ENCODE results near the gene BANP.

The BANP gene

DNA sequence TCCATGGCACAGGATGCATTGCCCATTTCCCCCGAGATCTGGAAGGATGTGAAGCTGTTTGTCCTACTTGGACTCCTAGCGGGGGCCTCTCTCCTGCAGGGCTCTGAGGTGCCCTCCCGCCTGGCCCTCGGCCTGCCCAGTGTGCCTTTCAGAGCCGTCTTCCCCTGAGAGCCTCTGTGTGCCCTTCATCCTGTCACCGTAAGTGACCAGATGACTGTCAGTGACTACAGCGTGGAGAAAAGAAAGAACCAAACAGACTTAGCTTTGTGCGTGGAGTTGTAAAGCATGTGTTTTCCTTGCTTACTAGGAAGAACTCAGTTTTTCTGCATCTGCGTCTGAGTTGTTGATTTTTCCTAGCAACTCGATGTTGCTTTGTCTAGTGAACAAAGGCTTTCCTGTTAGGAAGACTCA, 56.1 kb downstream of the BANP start:
- Histone ChIP-seq H3K9me3 (ENCODE audit: control insufficient read depth, insufficient read depth, low read length) (no peaks in the 10 kb centered on the region), H3K27ac (ENCODE audit: low read length) (no peak overlapping the region), H3K36me3 (ENCODE audit: control insufficient read depth, insufficient read depth, low read length) (peaks cover 14% of the 10 kb centered on the region), H3K27me3 (ENCODE audit: control insufficient read depth, insufficient read depth, low read length) (no peaks in the 10 kb centered on the region), H3K4me1 (ENCODE audit: control insufficient read depth, insufficient read depth, low read length) (peaks cover 2% of the 10 kb centered on the region), H3K4me3 (ENCODE audit: low read length) (no peak overlapping the region)
- DNase-seq (ENCODE audit: low read depth, low spot score) = no peak
- WGBS (ENCODE audit: insufficient coverage, insufficient read length) = no CpG with 5 or more reads among the region's 10 CpGs

DNA sequence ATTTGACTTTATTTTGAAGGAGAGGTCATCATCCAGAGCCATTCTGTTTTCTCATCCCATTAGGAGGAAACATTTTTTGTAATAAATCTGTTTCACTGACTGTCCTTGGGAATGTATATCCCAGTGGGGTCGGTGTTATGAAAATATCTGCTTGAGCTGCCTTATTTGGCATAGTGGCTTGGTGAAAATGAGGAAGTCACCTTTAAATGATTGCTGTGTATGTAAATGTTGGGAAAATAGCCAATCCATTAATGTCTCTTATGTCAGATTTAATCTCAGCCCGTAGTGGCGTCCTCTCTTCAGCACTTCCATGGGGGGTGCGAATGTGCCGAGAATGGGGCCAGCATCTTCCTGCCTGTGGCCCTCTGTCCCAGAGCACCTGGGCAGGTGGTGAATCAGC, 57.6 kb downstream of the BANP start:
- peaks cover 14% of the 10 kb centered on the region for H3K36me3 ChIP-seq (ENCODE audit: control insufficient read depth, insufficient read depth, low read length)
- H3K4me3 ChIP-seq (ENCODE audit: low read length) = no peak overlapping the region
- no peak for DNase-seq (ENCODE audit: low read depth, low spot score)
- no CpG with 5 or more reads among the region's 5 CpGs for WGBS (ENCODE audit: insufficient coverage, insufficient read length)
- H3K4me1 ChIP-seq (ENCODE audit: control insufficient read depth, insufficient read depth, low read length) = peaks cover 2% of the 10 kb centered on the region
- H3K27ac ChIP-seq (ENCODE audit: low read length) = no peak overlapping the region
- no peaks in the 10 kb centered on the region for H3K9me3 ChIP-seq (ENCODE audit: control insufficient read depth, insufficient read depth, low read length)
- no peaks in the 10 kb centered on the region for H3K27me3 ChIP-seq (ENCODE audit: control insufficient read depth, insufficient read depth, low read length)

DNA sequence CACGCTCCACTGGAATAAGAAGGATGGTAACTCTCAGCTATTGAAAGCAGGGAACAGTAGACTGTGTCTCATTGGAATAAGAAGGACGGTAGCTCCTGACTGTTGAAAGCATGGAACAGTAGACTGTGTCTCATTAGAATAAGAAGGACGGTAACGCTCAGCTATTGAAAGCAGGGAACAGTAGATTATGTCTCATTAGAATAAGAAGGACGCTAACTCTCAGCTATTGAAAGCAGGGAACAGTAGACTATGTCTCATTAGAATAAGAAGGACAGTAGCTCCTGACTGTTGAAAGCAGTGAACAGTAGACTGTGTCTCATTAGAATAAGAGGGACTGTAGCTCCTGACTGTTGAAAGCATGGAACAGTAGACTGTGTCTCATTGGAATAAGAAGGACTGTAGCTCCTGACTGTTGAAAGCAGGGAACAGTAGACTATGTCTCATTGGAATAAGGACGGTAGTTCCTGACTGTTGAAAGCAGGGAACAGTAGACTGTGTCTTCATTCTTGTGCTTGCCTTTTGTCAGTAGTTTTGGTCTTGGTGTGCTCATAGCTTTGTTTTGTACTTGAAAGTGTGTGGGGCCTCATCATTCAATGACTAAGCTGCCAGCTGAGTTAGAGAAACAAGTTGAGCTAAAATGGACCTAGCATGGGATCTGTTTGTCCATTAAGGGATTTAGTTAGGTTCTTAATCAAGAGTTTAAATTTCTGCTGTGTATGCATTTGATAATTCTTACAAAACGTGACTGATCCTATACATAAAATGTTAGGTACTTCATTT, 58.5 kb downstream of the BANP start:
- H3K36me3 ChIP-seq (ENCODE audit: control insufficient read depth, insufficient read depth, low read length) = peaks cover 16% of the 10 kb centered on the region
- H3K4me3 ChIP-seq (ENCODE audit: low read length) = no peak overlapping the region
- H3K4me1 ChIP-seq (ENCODE audit: control insufficient read depth, insufficient read depth, low read length) = peaks cover 2% of the 10 kb centered on the region
- no CpG with 5 or more reads among the region's 7 CpGs for WGBS (ENCODE audit: insufficient coverage, insufficient read length)
- no peak overlapping the region for H3K27ac ChIP-seq (ENCODE audit: low read length)
- no peaks in the 10 kb centered on the region for H3K9me3 ChIP-seq (ENCODE audit: control insufficient read depth, insufficient read depth, low read length)
- H3K27me3 ChIP-seq (ENCODE audit: control insufficient read depth, insufficient read depth, low read length) = no peaks in the 10 kb centered on the region
- peak; percentile 29 for DNase-seq (ENCODE audit: low read depth, low spot score)

DNA sequence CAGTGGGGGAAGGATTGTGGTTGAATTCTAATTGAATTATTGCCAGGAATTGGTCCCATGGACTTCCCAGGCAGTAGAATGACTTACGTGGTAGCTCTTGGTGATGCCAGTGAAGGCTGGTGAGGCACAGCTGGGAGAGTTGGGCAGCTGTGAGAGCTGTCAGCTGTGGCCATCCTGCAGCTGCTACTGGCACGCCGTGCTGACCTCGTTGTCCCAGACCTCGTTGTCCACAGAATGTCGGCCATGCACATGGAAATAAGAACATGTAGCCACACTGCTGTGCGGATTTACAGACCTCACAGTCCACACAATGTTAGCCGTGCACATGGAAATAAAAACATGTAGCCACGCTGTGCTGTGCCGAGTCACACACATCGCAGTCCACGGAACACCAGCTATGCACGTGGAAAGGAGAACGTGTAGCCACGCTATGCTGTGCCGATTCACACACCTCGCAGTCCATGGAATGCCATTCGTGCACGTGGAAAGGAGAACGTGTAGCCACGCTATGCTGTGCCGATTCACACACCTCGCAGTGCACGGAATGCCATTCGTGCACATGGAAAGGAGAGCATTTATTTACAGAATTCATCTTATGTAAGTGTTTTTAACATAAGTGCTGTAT, 59.2 kb downstream of the BANP start:
- no CpG with 5 or more reads among the region's 25 CpGs for WGBS (ENCODE audit: insufficient coverage, insufficient read length)
- no peak overlapping the region for H3K27ac ChIP-seq (ENCODE audit: low read length)
- no peaks in the 10 kb centered on the region for H3K27me3 ChIP-seq (ENCODE audit: control insufficient read depth, insufficient read depth, low read length)
- H3K36me3 ChIP-seq (ENCODE audit: control insufficient read depth, insufficient read depth, low read length) = peaks cover 16% of the 10 kb centered on the region
- no peak for DNase-seq (ENCODE audit: low read depth, low spot score)
- H3K4me1 ChIP-seq (ENCODE audit: control insufficient read depth, insufficient read depth, low read length) = peaks cover 2% of the 10 kb centered on the region
- H3K4me3 ChIP-seq (ENCODE audit: low read length) = no peak overlapping the region
- H3K9me3 ChIP-seq (ENCODE audit: control insufficient read depth, insufficient read depth, low read length) = no peaks in the 10 kb centered on the region

DNA sequence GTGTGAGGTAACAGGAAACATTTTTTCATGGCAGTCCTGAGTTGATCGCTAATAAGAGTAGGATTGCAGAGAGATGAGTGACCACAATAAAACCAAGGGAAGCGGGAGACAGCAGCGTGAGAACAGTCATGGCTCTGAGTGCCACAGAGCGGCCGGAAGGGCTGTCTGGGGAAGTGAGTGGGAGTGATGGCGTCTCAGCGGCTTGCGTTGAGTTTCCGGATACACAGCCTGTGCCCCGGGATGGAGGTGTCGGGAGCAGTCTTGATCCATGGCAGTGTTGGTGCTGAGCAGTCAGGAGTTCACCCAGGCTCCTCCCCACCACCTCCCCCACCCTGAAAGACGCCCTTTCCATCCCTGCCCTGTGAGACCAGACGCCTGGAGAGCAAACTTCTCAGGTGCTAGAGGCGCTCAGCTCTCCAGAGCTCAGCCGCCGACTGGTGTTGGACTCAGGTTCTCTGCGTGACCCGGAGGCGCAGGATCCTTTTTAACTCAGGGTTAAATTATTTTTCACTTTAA, 59.8 kb downstream of the BANP start:
- no peaks in the 10 kb centered on the region for H3K27me3 ChIP-seq (ENCODE audit: control insufficient read depth, insufficient read depth, low read length)
- H3K27ac ChIP-seq (ENCODE audit: low read length) = no peak overlapping the region
- WGBS (ENCODE audit: insufficient coverage, insufficient read length) = no CpG with 5 or more reads among the region's 19 CpGs
- no peaks in the 10 kb centered on the region for H3K9me3 ChIP-seq (ENCODE audit: control insufficient read depth, insufficient read depth, low read length)
- peaks cover 2% of the 10 kb centered on the region for H3K4me1 ChIP-seq (ENCODE audit: control insufficient read depth, insufficient read depth, low read length)
- no peak overlapping the region for H3K4me3 ChIP-seq (ENCODE audit: low read length)
- peaks cover 13% of the 10 kb centered on the region for H3K36me3 ChIP-seq (ENCODE audit: control insufficient read depth, insufficient read depth, low read length)
- DNase-seq (ENCODE audit: low read depth, low spot score) = no peak

GRCh38 chr16:88012360-88012759, 61.1 kb downstream of the BANP start:
- Histone ChIP-seq H3K27me3 (ENCODE audit: control insufficient read depth, insufficient read depth, low read length) (no peaks in the 10 kb centered on the region), H3K9me3 (ENCODE audit: control insufficient read depth, insufficient read depth, low read length) (no peaks in the 10 kb centered on the region), H3K27ac (ENCODE audit: low read length) (no peak overlapping the region), H3K4me1 (ENCODE audit: control insufficient read depth, insufficient read depth, low read length) (peaks cover 2% of the 10 kb centered on the region), H3K4me3 (ENCODE audit: low read length) (no peak overlapping the region), H3K36me3 (ENCODE audit: control insufficient read depth, insufficient read depth, low read length) (peaks cover 8% of the 10 kb centered on the region)
- DNase-seq (ENCODE audit: low read depth, low spot score) = no peak
- WGBS (ENCODE audit: insufficient coverage, insufficient read length) = no CpG with 5 or more reads among the region's 10 CpGs

DNA sequence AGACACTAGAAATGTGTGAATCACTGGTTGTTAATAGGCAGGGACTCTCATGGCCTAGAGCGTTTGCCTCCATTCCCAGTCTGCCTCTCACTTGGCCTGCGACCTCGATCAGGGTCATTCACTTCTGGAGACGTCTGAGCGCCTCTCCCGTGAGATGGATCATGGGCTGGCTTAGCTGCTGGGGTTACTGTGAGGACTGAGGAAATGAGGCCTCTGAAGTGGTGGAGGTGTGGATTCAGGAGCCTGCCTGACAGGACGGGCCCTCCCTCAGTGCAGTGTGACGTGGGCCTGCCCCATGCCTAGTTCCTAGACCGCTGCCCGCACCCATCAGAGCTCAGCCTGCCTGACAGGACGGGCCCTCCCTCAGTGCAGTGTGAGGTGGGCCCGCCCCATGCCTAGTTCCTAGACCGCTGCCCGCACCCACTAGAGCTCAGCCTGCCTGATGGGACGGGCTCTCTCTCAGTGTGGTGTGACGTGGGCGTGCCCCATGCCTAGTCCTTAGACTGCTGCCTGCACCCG, 61.9 kb downstream of the BANP start:
- Histone ChIP-seq H3K9me3 (ENCODE audit: control insufficient read depth, insufficient read depth, low read length) (no peaks in the 10 kb centered on the region), H3K4me1 (ENCODE audit: control insufficient read depth, insufficient read depth, low read length) (peaks cover 2% of the 10 kb centered on the region), H3K27me3 (ENCODE audit: control insufficient read depth, insufficient read depth, low read length) (no peaks in the 10 kb centered on the region), H3K27ac (ENCODE audit: low read length) (no peak overlapping the region), H3K4me3 (ENCODE audit: low read length) (no peak overlapping the region), H3K36me3 (ENCODE audit: control insufficient read depth, insufficient read depth, low read length) (peaks cover 8% of the 10 kb centered on the region)
- DNase-seq (ENCODE audit: low read depth, low spot score) = no peak
- no CpG with 5 or more reads among the region's 18 CpGs for WGBS (ENCODE audit: insufficient coverage, insufficient read length)

DNA sequence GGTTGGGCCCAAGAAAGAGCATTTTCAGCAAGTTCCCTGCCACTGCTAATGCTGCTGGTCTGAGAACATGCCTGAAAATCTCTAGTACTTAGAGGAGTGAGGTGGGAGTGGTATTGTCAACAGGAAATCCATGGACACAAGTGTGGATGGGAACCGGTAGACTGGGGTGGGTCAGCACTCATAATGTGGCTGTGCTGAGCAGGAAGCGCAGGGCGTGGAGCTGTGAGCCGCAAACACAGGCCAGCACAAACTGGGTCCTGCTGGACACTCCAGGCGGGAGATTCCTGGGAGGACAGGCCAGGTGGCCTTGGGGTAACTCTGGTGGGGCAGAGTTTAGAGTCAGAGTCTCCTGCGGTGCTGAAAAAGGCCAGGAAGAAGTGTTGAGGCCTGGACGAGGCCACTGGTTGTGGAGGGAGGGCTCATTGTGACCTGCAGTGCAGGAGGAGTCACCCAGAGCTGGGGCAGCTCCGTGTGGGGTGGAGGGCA, 62.6 kb downstream of the BANP start:
- peaks cover 8% of the 10 kb centered on the region for H3K36me3 ChIP-seq (ENCODE audit: control insufficient read depth, insufficient read depth, low read length)
- no CpG with 5 or more reads among the region's 8 CpGs for WGBS (ENCODE audit: insufficient coverage, insufficient read length)
- H3K9me3 ChIP-seq (ENCODE audit: control insufficient read depth, insufficient read depth, low read length) = no peaks in the 10 kb centered on the region
- peaks cover 2% of the 10 kb centered on the region for H3K4me1 ChIP-seq (ENCODE audit: control insufficient read depth, insufficient read depth, low read length)
- no peaks in the 10 kb centered on the region for H3K27me3 ChIP-seq (ENCODE audit: control insufficient read depth, insufficient read depth, low read length)
- H3K4me3 ChIP-seq (ENCODE audit: low read length) = no peak overlapping the region
- H3K27ac ChIP-seq (ENCODE audit: low read length) = no peak overlapping the region
- DNase-seq (ENCODE audit: low read depth, low spot score) = no peak

GRCh38 chr16:88014252-88014781, 63.1 kb downstream of the BANP start:
- no peaks in the 10 kb centered on the region for H3K9me3 ChIP-seq (ENCODE audit: control insufficient read depth, insufficient read depth, low read length)
- peaks cover 2% of the 10 kb centered on the region for H3K4me1 ChIP-seq (ENCODE audit: control insufficient read depth, insufficient read depth, low read length)
- WGBS (ENCODE audit: insufficient coverage, insufficient read length) = no CpG with 5 or more reads among the region's 10 CpGs
- H3K36me3 ChIP-seq (ENCODE audit: control insufficient read depth, insufficient read depth, low read length) = peaks cover 8% of the 10 kb centered on the region
- DNase-seq (ENCODE audit: low read depth, low spot score) = no peak
- H3K4me3 ChIP-seq (ENCODE audit: low read length) = no peak overlapping the region
- H3K27me3 ChIP-seq (ENCODE audit: control insufficient read depth, insufficient read depth, low read length) = no peaks in the 10 kb centered on the region
- no peak overlapping the region for H3K27ac ChIP-seq (ENCODE audit: low read length)

DNA sequence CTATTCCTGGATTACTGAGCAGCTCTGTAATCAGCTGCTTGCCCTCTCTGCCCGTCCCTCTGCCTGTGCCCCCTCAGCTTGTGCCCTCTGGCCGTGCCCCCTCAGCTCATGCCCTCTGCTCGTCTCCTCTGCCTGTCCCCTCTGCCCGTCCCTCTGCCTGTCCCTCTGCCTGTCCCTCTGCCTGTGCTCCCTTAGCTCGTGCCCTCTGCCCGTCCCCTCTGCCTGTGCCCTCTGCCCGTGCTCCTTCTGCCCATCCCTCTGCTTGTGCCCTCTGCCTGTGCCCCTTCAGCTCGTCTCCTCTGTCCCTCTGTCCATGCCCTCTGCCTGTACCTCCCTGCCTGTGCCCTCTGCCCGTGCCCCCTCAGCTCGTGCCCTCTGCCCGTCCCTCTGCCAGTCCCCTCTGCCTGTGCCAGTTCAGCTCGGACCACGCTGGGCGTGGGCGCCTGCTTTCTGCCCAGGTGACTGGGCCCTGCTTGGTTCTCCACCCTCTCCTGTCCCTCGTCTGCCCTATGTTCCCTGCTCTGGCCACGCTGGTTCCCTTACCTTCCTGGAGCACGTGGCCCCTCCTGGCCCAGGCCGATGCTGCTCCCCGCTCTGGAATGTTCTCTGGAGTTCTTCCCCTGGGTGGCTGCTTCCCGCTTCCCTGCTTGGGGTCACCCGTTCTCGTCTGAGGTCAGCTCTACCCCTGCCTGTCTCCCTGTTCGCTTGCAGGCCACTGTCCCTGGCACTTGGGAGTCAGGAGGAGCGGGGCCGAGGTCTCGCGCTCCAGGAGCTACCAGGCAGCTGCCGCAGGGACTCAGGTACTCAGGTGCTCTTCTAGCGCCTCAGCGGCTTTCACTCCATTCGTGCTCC, 63.9 kb downstream of the BANP start:
- no CpG with 5 or more reads among the region's 32 CpGs for WGBS (ENCODE audit: insufficient coverage, insufficient read length)
- peaks cover 8% of the 10 kb centered on the region for H3K36me3 ChIP-seq (ENCODE audit: control insufficient read depth, insufficient read depth, low read length)

More for the DNA sequence above, 63.9 kb downstream of the BANP start:
- Histone ChIP-seq H3K27me3 (ENCODE audit: control insufficient read depth, insufficient read depth, low read length) (no peaks in the 10 kb centered on the region), H3K9me3 (ENCODE audit: control insufficient read depth, insufficient read depth, low read length) (no peaks in the 10 kb centered on the region), H3K4me3 (ENCODE audit: low read length) (no peak overlapping the region), H3K4me1 (ENCODE audit: control insufficient read depth, insufficient read depth, low read length) (peaks cover 2% of the 10 kb centered on the region), H3K27ac (ENCODE audit: low read length) (no peak overlapping the region)
- no peak for DNase-seq (ENCODE audit: low read depth, low spot score)

Data from iPS DF 6.9 (cell line).